Occipital lobe (tissue), 2 donors: ENCODE measurements around the gene MYO15B. TPM values are rescaled to one million over a fixed set of nuclear protein-coding genes. Genes with fewer than 3 reads are reported as not detected.
A peak's percentile ranks its signal among the peaks of the same experiment; 100 is the strongest.
"Not testable (repeated sequence)": the region's sequence is repeated elsewhere in the genome, so short reads cannot be mapped to it uniquely, and the experiment has no call there.

Experiments used
- DNase-seq: peaks from one replicate; lab custom pipeline; 2025; lab: John Stamatoyannopoulos, UW
- total RNA-seq: library from RNA; depleted of rRNA; stranded (reverse); fragments of >200 nt; gene quantifications from one replicate; pipeline ENCODE4 v1.2.3, GENCODE V29; 2014

MYO15B gene
- total RNA-seq, 1 donor from 2014 or later = 15.9 TPM

- DNase-seq = no peak
These were observed 11.9 kb upstream of the MYO15B start for GRCh38 chr17:75575728-75576127.

GRCh38 chr17:75576661-75577060, 10.9 kb upstream of the MYO15B start:
- no peak for DNase-seq

DNA sequence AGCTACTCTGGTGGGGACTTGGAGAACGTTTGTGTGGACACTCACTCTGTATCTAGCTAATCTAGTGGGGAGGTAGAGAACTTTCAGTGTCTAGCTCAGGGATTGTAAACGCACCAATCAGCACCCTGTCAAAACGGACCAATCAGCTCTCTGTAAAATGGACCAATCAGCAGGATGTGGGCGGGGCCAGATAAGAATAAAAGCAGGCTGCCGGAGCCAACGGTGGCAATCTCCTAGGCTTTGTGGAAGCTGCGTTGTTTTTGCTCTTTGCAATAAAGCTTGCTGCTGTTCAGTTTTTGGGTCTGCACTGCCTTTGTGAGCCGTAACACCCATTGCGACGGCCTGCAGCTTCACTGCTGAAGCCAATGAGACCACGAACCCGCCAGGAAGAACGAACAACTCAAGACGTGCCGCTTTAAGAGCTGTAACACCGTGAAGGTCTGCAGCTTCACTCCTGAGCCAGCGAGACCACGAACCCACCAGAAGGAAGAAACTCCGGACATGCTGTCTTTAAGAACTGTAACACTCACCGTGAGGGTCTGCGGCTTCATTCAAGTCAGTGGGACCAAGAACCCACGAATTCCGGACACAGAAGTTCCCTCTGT, 6.4 kb upstream of the MYO15B start:
- DNase-seq = not testable (repeated sequence)

- not testable (repeated sequence) for DNase-seq
These were observed 4.4 kb upstream of the MYO15B start for GRCh38 chr17:75583197-75583596.

- no peak for DNase-seq
These were observed 2.8 kb upstream of the MYO15B start for GRCh38 chr17:75584849-75585175.

GRCh38 chr17:75588596-75589011, 1.0 kb downstream of the MYO15B start:
- DNase-seq = no peak

GRCh38 chr17:75589012-75589918, 1.7 kb downstream of the MYO15B start:
- peak; percentile 77 for DNase-seq

DNA sequence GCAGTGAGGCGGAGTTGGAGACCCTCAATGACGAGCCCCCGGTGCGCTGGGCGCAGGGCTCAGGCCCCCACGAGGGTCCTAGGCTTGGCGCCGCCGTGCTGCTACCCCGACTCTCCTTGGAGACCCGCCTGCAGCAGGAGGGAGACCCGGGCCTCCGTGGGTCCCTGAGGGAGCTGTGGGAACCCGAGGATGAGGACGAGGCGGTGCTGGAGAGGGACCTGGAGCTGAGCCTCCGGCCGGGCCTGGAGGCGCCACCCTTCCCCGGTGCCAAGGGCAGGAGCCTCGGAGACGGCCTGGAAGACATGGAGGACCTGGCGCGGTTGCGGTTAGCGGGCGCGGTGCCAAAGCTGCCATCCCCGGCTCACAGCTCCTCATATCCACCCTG, 2.3 kb downstream of the MYO15B start:
- no peak for DNase-seq

GRCh38 chr17:75590314-75590761, 2.7 kb downstream of the MYO15B start:
- no peak for DNase-seq

- DNase-seq = no peak
These were observed 3.5 kb downstream of the MYO15B start for GRCh38 chr17:75590849-75591721.

DNA sequence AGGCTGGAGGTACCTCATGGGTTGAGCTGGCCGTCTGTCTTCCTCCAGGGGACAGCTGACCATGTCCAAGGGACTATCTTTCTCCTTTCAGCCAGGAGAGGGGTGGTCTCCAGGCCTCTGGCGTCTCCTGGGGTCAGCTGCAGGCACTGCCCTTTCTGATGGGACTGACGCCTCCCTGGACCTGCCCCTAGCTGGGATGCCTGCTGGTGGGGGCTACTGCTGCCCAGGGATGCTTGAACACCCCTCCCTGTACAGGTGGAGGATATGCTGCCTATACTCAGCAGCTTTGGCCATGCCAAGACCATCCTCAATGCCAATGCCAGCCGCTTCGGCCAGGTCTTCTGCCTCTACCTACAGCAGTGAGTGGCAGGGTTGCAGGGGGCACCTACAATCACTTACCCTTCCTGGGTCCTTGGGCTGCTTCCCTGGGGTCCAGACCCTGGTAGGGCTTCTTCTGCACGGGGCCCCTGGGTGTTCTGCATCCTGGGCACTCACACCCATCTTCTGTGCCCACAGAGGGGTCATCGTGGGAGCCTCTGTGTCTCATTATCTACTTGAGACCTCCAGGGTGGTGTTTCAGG, 4.2 kb downstream of the MYO15B start:
- no peak for DNase-seq

GRCh38 chr17:75592348-75593020, 4.9 kb downstream of the MYO15B start:
- DNase-seq = no peak

DNA sequence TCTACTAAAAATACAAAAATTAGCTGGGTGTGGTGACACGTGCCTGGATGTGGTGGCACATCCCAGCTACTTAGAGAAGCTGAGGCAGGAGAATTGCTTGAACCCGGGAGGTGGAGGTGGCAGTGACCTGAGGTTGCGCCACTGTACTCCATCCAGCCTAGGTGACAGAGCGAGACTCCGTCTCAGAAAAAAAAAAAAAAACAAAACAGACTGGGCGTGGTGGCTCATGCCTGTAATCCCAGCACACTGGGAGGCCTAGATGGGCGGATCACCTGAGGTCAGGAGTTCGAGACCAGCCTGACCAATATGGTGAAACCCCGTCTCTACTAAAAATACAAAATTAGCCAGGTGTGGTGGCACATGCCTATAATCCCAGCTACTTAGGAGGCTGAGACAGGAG, 5.8 kb downstream of the MYO15B start:
- not testable (repeated sequence) for DNase-seq

GRCh38 chr17:75594499-75595283, 7.1 kb downstream of the MYO15B start:
- no peak for DNase-seq

DNA sequence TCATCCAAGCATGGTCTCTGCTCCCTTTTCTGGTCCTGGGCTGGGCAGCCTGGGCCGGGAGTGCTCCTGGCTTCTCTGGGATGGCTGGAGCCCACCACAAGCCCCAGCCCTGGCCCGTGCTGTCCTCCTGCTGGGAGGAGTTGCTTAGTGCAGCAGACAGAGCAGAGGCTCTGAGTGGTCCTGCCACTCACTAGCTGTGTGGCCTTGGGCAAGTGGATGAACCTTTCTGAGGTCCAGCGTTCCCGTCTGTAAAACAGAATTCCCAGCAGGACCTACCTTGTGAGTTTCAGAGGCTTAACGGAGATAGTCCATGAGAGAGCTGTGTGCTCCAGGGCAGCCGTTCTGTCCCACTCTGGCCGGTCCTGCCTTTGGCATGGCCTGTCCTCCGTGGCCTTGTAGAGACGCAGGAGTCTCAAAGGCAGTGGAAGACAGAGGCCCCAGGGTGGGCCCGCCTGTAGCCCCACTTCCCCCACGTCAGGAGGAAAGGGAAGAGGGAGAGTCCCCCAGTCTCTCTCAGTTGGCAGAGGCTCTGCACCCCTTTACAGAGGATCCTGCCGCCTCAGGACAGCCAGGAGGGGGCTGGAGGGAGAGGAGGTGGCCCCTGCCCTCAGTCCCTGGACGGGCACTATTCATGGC, 7.8 kb downstream of the MYO15B start:
- no peak for DNase-seq

- no peak for DNase-seq
These were observed 8.3 kb downstream of the MYO15B start for GRCh38 chr17:75595920-75596313.

DNA sequence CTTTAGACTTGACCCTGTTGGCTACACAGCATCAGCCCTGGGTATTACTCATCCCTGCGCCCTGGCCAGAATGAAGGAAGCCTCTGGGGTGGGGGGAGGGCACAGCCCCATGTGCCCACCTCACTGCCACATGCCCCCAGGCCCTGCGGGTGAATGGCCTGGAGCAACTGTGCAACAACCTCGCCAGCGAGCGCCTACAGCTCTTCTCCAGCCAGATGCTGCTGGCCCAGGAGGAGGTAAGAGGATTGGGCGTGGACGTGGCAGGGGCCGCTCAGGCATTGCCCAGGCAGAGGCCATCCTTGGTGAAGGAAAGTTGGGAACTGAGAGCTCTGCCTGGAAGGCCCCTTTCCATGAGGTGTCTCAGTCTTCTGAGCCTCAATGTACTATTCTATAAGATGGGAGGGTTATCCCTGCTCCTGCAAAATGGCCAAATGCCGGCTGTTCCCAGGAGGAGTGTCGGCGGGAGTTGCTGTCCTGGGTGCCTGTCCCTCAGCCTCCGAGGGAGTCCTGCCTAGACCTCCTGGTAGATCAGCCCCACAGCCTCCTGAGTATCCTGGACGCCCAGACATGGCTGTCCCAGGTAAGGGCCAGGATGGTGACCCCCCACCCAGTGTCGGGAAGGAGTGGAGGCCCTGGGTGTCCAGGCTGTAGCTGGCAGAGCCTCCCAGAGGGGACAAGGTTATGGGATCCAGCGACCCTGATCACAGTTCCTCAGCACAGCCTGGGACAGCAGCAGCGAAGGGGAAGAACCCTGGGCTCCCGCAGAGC, 8.9 kb downstream of the MYO15B start:
- no peak for DNase-seq

- DNase-seq = no peak
These were observed 13.7 kb downstream of the MYO15B start for GRCh38 chr17:75601057-75601987.
